Fibroblast of mammary gland (primary cell): ENCODE measurements around the gene RAP1A.

Source experiments
- DNase-seq: peaks from one replicate; pipeline ENCODE4 v3.0.0-alpha.2; 2010; ENCODE audit warnings: low read depth
- H3K4me3 ChIP-seq: 2 replicates; pipeline ENCODE4 v1.5.1; 2011; ENCODE audit warnings: low read depth, mild to moderate bottlenecking, low read length, moderate library complexity; ENCODE audit not compliant: control insufficient read depth
- CTCF ChIP-seq: conservative IDR thresholded peaks from 2 replicates; pipeline ENCODE4 v1.5.1; 2011; ENCODE audit warnings: low read depth, low read length, inconsistent platforms; ENCODE audit not compliant: control insufficient read depth, insufficient read depth

The RAP1A gene

DNA sequence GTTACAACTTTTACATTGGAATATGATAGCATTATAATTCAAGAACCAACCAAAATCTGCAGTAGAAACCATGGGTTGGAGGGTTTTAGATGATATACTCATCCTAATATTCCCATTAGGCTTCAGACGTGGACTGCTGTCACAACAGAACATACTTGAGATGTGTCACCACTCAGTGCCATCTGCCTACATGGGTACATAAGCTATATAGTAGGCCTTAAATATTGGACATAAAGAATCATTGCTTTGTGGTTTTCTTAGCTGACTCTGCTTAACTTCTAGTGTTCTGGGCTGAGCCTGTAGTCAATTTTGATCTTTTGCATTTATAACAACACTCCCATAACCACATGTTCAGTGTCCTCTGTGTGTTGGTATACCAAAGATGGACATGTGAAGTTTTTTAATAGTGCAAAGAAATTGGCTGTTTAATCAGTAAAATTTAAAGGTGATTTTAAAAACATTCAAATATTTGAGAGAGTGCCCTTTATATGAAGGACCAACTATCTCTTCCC is 14.2 kb downstream of the RAP1A start:
- no peak for DNase-seq
- no peak overlapping the region for H3K4me3 ChIP-seq
- no peak for TF ChIP-seq CTCF

GRCh38 chr1:111635324-111636009 is 15.9 kb downstream of the RAP1A start:
- no peak overlapping the region for H3K4me3 ChIP-seq
- no peak for TF ChIP-seq CTCF
- no peak for DNase-seq

GRCh38 chr1:111638320-111638719 is 18.7 kb downstream of the RAP1A start:
- no peak overlapping the region for H3K4me3 ChIP-seq
- DNase-seq, result no peak
- no peak for TF ChIP-seq CTCF

GRCh38 chr1:111639602-111640198 is 20.1 kb downstream of the RAP1A start:
- no peak for TF ChIP-seq CTCF

GRCh38 chr1:111643097-111643496 is 23.5 kb downstream of the RAP1A start:
- DNase-seq, result no peak
- TF ChIP-seq CTCF, result no peak
- H3K4me3 ChIP-seq, result no peak overlapping the region

More at GRCh38 chr1:111639602-111640198, 20.1 kb downstream of the RAP1A start:
- no peak for DNase-seq
- no peak overlapping the region for H3K4me3 ChIP-seq

DNA sequence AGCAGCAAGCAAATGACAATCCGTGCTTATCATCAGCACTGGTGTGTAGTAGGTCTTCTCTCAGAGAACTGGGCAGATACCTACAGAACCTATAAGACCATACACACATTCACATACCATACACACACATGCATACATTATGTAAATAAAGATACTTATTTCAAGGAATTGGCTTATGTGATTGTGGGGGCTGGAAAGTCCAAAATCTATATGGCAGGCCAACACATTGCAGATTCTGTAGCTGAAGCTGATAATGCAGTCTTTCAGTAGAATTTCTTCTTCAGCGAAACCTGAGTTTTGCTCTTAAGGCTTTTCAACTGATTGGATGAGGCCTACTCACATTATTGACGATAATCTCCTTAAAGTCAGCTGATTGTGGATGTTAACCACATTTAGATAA is 24.1 kb downstream of the RAP1A start:
- no peak for DNase-seq
- TF ChIP-seq CTCF, result no peak
- H3K4me3 ChIP-seq, result no peak overlapping the region
